SK-N-SH (cell line): ENCODE results near the gene PEX14. TPM values are rescaled to one million over a fixed set of nuclear protein-coding genes. Genes with fewer than 3 reads are reported as not detected.

ENCODE experiments used
- CTCF ChIA-PET: fragments of 300-600, 350-600 bp; formaldehyde crosslinking; extraction: SDS; loops from one replicate; lab custom pipeline; 2021; lab: Yijun Ruan, JAX
- POLR2A ChIA-PET: fragments of 350-600 bp; sonication (Branson Sonifier 250); formaldehyde crosslinking; extraction: SDS; loops from one replicate; lab custom pipeline; 2020; ENCODE audit warnings: antibody characterized with exemption, inconsistent platforms; lab: Yijun Ruan, JAX
- DNase-seq: peaks from one replicate; pipeline ENCODE4 v3.0.0; 2012
- H2AFZ ChIP-seq: fragments of 200-600 bp; sonication (generic); 2 replicates; pipeline ENCODE4 v1.8.1; 2016; ENCODE audit warnings: antibody characterized with exemption, mild to moderate bottlenecking, low read depth
- H3F3A ChIP-seq: fragments of 200-600 bp; sonication (generic); replicated peaks from 2 replicates; pipeline ENCODE3; 2016; ENCODE audit warnings: antibody characterized with exemption, mild to moderate bottlenecking; ENCODE audit not compliant: insufficient read depth
- H3K27ac ChIP-seq, 2 experiments: fragments of 200-500 bp in 1 of 2; fragments of 200-600 bp in 1 of 2; sonication (Bioruptor generic) in 1 of 2; sonication (generic), shearing (Covaris generic) in 1 of 2; 2 replicates each; pipeline versions ENCODE4 v1.5.1 to v1.6.1; 2014 to 2016; ENCODE audit warnings: low read depth in 2 of 2, inconsistent platforms in 1 of 2, low read length in 1 of 2, mild to moderate bottlenecking in 1 of 2, mixed read lengths in 1 of 2
- H3K27me3 ChIP-seq: fragments of 200-600 bp; sonication (generic), shearing (Covaris generic); 2 replicates; pipeline ENCODE4 v1.6.1; 2016; ENCODE audit warnings: mixed run types; ENCODE audit not compliant: insufficient read depth
- H3K36me3 ChIP-seq, 2 experiments: fragments of 200-500 bp in 1 of 2; fragments of 200-600 bp in 1 of 2; sonication (Bioruptor generic) in 1 of 2; sonication (generic) in 1 of 2; replicated peaks in 1 of 2; 2 replicates each; pipeline versions ENCODE3 to v1.5.1; 2014 to 2016; ENCODE audit warnings: low read length in 1 of 2, mild to moderate bottlenecking in 1 of 2; ENCODE audit not compliant: insufficient read depth in 2 of 2, control insufficient read depth in 1 of 2
- H3K4me1 ChIP-seq, 2 experiments: fragments of 200-500 bp in 1 of 2; fragments of 200-600 bp in 1 of 2; sonication (Bioruptor generic) in 1 of 2; sonication (generic), shearing (Covaris generic) in 1 of 2; 2 replicates each; pipeline versions ENCODE4 v1.5.1 to v1.6.1; 2014 to 2016; ENCODE audit warnings: low read depth in 1 of 2, low read length in 1 of 2, mixed run types in 1 of 2; ENCODE audit not compliant: insufficient read depth in 2 of 2, control insufficient read depth in 1 of 2
- H3K4me2 ChIP-seq: fragments of 200-600 bp; sonication (generic), shearing (Covaris generic); 2 replicates; pipeline ENCODE4 v1.6.1; 2017; ENCODE audit warnings: mixed run types
- H3K4me3 ChIP-seq, 2 experiments: fragments of 200-500 bp in 1 of 2; fragments of 200-600 bp in 1 of 2; sonication (Bioruptor generic) in 1 of 2; sonication (generic), shearing (Covaris generic) in 1 of 2; 2 replicates each; pipeline versions ENCODE4 v1.5.1 to v1.8.1; 2014 to 2016; ENCODE audit warnings: low read depth in 2 of 2, inconsistent platforms in 1 of 2, low read length in 1 of 2, mild to moderate bottlenecking in 1 of 2, mixed read lengths in 1 of 2, moderate library complexity in 1 of 2
- H3K79me2 ChIP-seq: fragments of 200-600 bp; sonication (generic); 2 replicates; pipeline ENCODE4 v1.8.1; 2017; ENCODE audit warnings: mild to moderate bottlenecking; ENCODE audit not compliant: insufficient read depth
- H3K9ac ChIP-seq: fragments of 200-600 bp; sonication (generic); 2 replicates; pipeline ENCODE4 v1.6.1; 2017; ENCODE audit warnings: mixed run types
- H3K9me2 ChIP-seq: fragments of 200-600 bp; sonication (generic); 2 replicates; pipeline ENCODE4 v1.6.1; 2017; ENCODE audit warnings: mixed run types
- H3K9me3 ChIP-seq: fragments of 200-600 bp; sonication (generic); 2 replicates; pipeline ENCODE4 v1.6.1; 2017; ENCODE audit warnings: mixed run types, mild to moderate bottlenecking, moderate library complexity
- H4K20me1 ChIP-seq: fragments of 200-600 bp; sonication (generic); 2 replicates; pipeline ENCODE4 v1.6.1; 2017; ENCODE audit warnings: mild to moderate bottlenecking, mixed run types; ENCODE audit not compliant: insufficient read depth
- CHD2 ChIP-seq: fragments of 150-350 bp; IDR thresholded peaks from 2 replicates; pipeline ENCODE4 v1.6.1; 2018; ENCODE audit warnings: low read length; ENCODE audit not compliant: partially characterized antibody
- EP300 ChIP-seq, 2 experiments: IDR thresholded peaks; 2 replicates each; pipeline versions ENCODE4 v1.4.0 to v1.6.1; 2012; ENCODE audit warnings: borderline replicate concordance in 1 of 2, low read depth in 1 of 2, low read length in 1 of 2
- EZH2phosphoT487 ChIP-seq: fragments of 200-600 bp; sonication (generic); IDR thresholded peaks from 2 replicates; pipeline ENCODE4 v1.6.1; 2017; ENCODE audit warnings: low read depth, mixed run types, mild to moderate bottlenecking, antibody characterized with exemption, moderate library complexity, borderline replicate concordance
- FOXJ3 ChIP-seq: sonication (generic); formaldehyde crosslinking; IDR thresholded peaks from 2 replicates; pipeline ENCODE4 v1.5.1; 2020; ENCODE audit warnings: mild to moderate bottlenecking, missing genetic modification reagents
- GATA2 ChIP-seq: sonication (generic); formaldehyde crosslinking; IDR thresholded peaks from 2 replicates; pipeline ENCODE4 v1.5.0; 2020; ENCODE audit warnings: mild to moderate bottlenecking, missing genetic modification reagents
- MEF2A ChIP-seq: IDR thresholded peaks from 2 replicates; pipeline ENCODE4 v1.4.0; 2012; ENCODE audit warnings: low read depth, borderline replicate concordance
- MXI1 ChIP-seq: IDR thresholded peaks from 2 replicates; pipeline ENCODE4 v1.6.1; 2012; ENCODE audit warnings: mild to moderate bottlenecking, low read depth, low read length, improper control_type of control experiment
- NFIC ChIP-seq: IDR thresholded peaks from 2 replicates; pipeline ENCODE4 v1.4.0; 2012; ENCODE audit warnings: borderline replicate concordance
- RAD21 ChIP-seq: IDR thresholded peaks from 2 replicates; pipeline ENCODE4 v1.6.1; 2012; ENCODE audit warnings: mild to moderate bottlenecking, low read length
- SIN3A ChIP-seq: IDR thresholded peaks from 2 replicates; pipeline ENCODE4 v1.6.1; 2012; ENCODE audit warnings: low read depth, mild to moderate bottlenecking, low read length, moderate library complexity, borderline replicate concordance
- WGBS: methylation state at CpG from one replicate; pipeline ENCODE4 v1.1.6; 2017; ENCODE audit warnings: low lambda C conversion rate; 5-methylcytosine and 5-hydroxymethylcytosine counted together
- polyA plus RNA-seq, 3 experiments: library from polyadenylated mRNA; depleted of rRNA; stranded (reverse); fragments of >200 nt; gene quantifications; 2 replicates each; pipeline ENCODE4 v1.2.3, GENCODE V29; 2012
- TF ChIP-seq, protein P1 (sequence below): fragments of 150-350 bp; IDR thresholded peaks from 2 replicates; pipeline ENCODE4 v1.6.1; 2016; ENCODE audit warnings: mild to moderate bottlenecking, low read depth, low read length

PEX14 gene
- polyA plus RNA-seq, 1 of the 3 experiments (the other 2 are of a cell fraction) = 36.2 TPM

DNA sequence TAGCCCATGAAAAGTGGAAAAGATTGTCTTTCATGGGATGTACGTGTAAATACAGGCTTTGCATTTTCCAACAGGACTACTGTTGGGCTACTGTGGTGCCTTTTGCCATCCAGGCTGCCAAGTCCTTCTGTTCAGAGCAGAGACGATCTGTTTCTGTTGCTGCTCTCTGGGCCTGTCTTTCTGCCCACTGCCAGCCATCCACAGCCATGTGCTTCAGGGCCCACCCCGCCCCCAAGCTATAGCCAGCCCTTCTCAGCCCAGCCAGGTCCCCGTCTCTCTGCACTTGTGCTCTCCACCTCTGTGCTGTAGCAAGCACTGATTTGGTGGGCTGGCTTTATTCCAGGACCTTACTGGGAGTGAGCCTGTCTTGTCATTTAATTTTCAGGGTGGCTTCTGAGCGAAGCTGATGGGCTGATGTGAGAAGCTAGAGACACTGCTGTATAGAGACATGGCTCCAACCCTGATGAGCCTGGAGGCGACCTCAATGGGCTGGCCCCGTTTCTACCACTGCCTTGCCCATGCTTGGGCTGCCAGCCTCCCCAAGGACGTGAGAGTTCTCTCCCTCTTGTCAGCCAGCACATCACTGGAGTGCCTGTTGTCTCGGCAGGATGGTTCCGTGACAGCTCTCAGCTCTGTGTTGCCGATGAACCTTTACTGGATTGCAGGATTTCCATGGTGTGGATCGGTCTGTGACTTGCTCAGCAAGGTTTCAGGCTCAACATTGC lies 137.8 kb downstream of the PEX14 start:
- Histone ChIP-seq H3K27ac (peak overlapping the region in 1 of 2 experiments; percentile 45; a peak in 2 of 4 replicates), H3K36me3 (no peaks in the 10 kb centered on the region), H3K4me2 (no peak overlapping the region), H3K79me2 (no peaks in the 10 kb centered on the region), H2AFZ (no peak overlapping the region), H3K27me3 (no peaks in the 10 kb centered on the region), H3K9ac (no peak overlapping the region), H3K4me1 (peaks cover 0 to 9% of the 10 kb centered on the region in 2 experiments; a peak in 1 of 4 replicates)
- WGBS = 82% methylated on average over 12 of the region's 12 CpGs
- ChIA-PET POLR2A (no interaction called here), CTCF (interaction anchor here (1.0 to 1.6 kb wide), 7 partner anchors 9 to 118 kb away, joined by 3 to 5 read pairs (median 3); no protein-coding TSS in a partner anchor)
- peak; percentile 83 for DNase-seq
- 0 out of 2 replicates have a peak, but pooled peaks have one; percentile 34 for TF ChIP-seq GATA2
- TF ChIP-seq MXI1 = peak; percentile 94
- TF ChIP-seq EP300 (IDR thresholded peaks at IDR 0.05; ENCODE audit: borderline replicate concordance in 1 of 2, low read depth in 1 of 2, low read length in 1 of 2) = peak in 1 of 2 experiments; percentile 18; a peak in 1 of 4 replicates
- TF ChIP-seq RAD21 = 0 out of 2 replicates have a peak, but pooled peaks have one; percentile 6
- no peak for TF ChIP-seq EZH2phosphoT487
- peak; percentile 25; the same call in 1 of the 2 replicates for TF ChIP-seq FOXJ3
- no peak for TF ChIP-seq NFIC
- TF ChIP-seq CHD2 = peak; percentile 50
- TF ChIP-seq, all 33 proteins: peak for 6
- Histone ChIP-seq H3K9me3 (no peaks in the 10 kb centered on the region), H3K4me3 (no peak overlapping the region), H4K20me1 (no peaks in the 10 kb centered on the region), H3F3A (no peaks in the 10 kb centered on the region), H3K9me2 (no peaks in the 10 kb centered on the region)

DNA sequence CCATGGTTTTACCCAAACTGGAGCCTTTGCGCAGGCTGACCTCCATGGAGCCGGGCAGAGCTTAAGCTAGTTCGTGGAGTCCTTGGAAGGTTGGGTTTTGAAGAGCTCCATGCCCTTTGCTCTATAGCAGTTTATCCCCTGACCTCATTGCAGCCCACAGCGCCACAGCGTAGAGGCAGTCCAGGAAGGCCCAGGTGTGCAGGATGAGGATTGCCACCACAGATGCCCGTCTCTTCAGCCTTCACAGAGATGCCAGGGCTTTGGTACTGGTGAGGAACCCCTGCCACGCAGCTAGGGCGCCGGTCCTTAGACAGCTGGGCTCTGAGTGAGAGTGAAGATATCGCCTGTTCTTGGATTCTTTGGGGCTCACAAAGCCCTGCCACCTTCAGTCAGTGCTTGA lies 138.6 kb downstream of the PEX14 start:
- no peaks in the 10 kb centered on the region for H3K9me3 ChIP-seq
- no peaks in the 10 kb centered on the region for H3K27me3 ChIP-seq
- H3F3A ChIP-seq = no peaks in the 10 kb centered on the region
- H2AFZ ChIP-seq = no peak overlapping the region
- no peak overlapping the region for H3K27ac ChIP-seq
- TF ChIP-seq, protein P1, sequence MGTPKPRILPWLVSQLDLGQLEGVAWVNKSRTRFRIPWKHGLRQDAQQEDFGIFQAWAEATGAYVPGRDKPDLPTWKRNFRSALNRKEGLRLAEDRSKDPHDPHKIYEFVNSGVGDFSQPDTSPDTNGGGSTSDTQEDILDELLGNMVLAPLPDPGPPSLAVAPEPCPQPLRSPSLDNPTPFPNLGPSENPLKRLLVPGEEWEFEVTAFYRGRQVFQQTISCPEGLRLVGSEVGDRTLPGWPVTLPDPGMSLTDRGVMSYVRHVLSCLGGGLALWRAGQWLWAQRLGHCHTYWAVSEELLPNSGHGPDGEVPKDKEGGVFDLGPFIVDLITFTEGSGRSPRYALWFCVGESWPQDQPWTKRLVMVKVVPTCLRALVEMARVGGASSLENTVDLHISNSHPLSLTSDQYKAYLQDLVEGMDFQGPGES = no peak
- TF ChIP-seq SIN3A (no peak), EP300 (IDR thresholded peaks at IDR 0.05; ENCODE audit: borderline replicate concordance in 1 of 2, low read depth in 1 of 2, low read length in 1 of 2) (no peak), CHD2 (no peak), MEF2A (no peak)
- no peak overlapping the region for H3K9ac ChIP-seq
- H3K79me2 ChIP-seq = no peaks in the 10 kb centered on the region
- no peaks in the 10 kb centered on the region for H3K36me3 ChIP-seq
- H3K9me2 ChIP-seq = no peaks in the 10 kb centered on the region
- CTCF ChIA-PET = interaction anchor here (1.2 to 1.5 kb wide), 2 partner anchors 19 to 106 kb away, joined by 3 to 4 read pairs; no protein-coding TSS in a partner anchor
- H3K4me2 ChIP-seq = no peak overlapping the region
- H3K4me1 ChIP-seq = peaks cover 0 to 9% of the 10 kb centered on the region in 2 experiments; a peak in 1 of 4 replicates
- 92% methylated on average over 5 of the region's 10 CpGs for WGBS
- DNase-seq = no peak
- POLR2A ChIA-PET = no interaction called here
- H4K20me1 ChIP-seq = no peaks in the 10 kb centered on the region
- no peak overlapping the region for H3K4me3 ChIP-seq
